RWPE2 (cell line): ENCODE results near the gene WWOX.

Experiments
- ATAC-seq: fragments of 200-7000 bp; cut with Tn5 transposase; 3 replicates; pipeline ENCODE4 v1.9.1; 2021; ENCODE audit warnings: low read depth
- DNase-seq: peaks from one replicate; pipeline ENCODE4 v3.0.0-alpha.2; 2020; ENCODE audit warnings: low spot score
- H3K27ac ChIP-seq: fragments of 450-650 bp; 2 replicates; pipeline ENCODE4 v1.5.1; 2017; ENCODE audit warnings: mild to moderate bottlenecking; ENCODE audit not compliant: poor library complexity, severe bottlenecking
- H3K27me3 ChIP-seq: fragments of 250-450 bp; sonication (Bioruptor Pico); 2 replicates; pipeline ENCODE4 v1.5.1; 2021; ENCODE audit warnings: mild to moderate bottlenecking, moderate library complexity; ENCODE audit not compliant: insufficient read depth, poor library complexity, severe bottlenecking
- H3K36me3 ChIP-seq: fragments of 250-450 bp; sonication (Bioruptor Pico); 2 replicates; pipeline ENCODE4 v1.5.1; 2020; ENCODE audit warnings: low read depth, mild to moderate bottlenecking, moderate library complexity
- H3K4me1 ChIP-seq: fragments of 250-450 bp; sonication (Bioruptor Pico); 2 replicates; pipeline ENCODE4 v1.5.1; 2021; ENCODE audit warnings: mild to moderate bottlenecking, moderate library complexity; ENCODE audit not compliant: insufficient read depth, poor library complexity, severe bottlenecking
- H3K4me3 ChIP-seq: fragments of 250-450 bp; sonication (Bioruptor Pico); 2 replicates; pipeline ENCODE4 v1.5.1; 2021; ENCODE audit warnings: mild to moderate bottlenecking, moderate library complexity; ENCODE audit not compliant: severe bottlenecking
- H3K9me3 ChIP-seq: fragments of 250-450 bp; sonication (Bioruptor Pico); 2 replicates; pipeline ENCODE4 v1.5.1; 2021; ENCODE audit warnings: mild to moderate bottlenecking, moderate library complexity; ENCODE audit not compliant: severe bottlenecking
- TF ChIP-seq, protein P1 (sequence below): fragments of 450-650 bp; IDR thresholded peaks from one replicate; pipeline ENCODE4 v1.5.1; 2017; ENCODE audit warnings: mild to moderate bottlenecking, moderate library complexity; ENCODE audit not compliant: poor library complexity, severe bottlenecking

The WWOX gene

GRCh38 chr16:78946556-78946955, 847.1 kb downstream of the WWOX start:
- no peaks in the 10 kb centered on the region for H3K27me3 ChIP-seq

GRCh38 chr16:78950768-78951167, 851.3 kb downstream of the WWOX start:
- no peak for ATAC-seq
- DNase-seq: no peak
- no peak overlapping the region for H3K4me3 ChIP-seq
- no peaks in the 10 kb centered on the region for H3K4me1 ChIP-seq
- no peaks in the 10 kb centered on the region for H3K27me3 ChIP-seq
- no peaks in the 10 kb centered on the region for H3K36me3 ChIP-seq
- H3K9me3 ChIP-seq: no peaks in the 10 kb centered on the region
- TF ChIP-seq, protein P1, sequence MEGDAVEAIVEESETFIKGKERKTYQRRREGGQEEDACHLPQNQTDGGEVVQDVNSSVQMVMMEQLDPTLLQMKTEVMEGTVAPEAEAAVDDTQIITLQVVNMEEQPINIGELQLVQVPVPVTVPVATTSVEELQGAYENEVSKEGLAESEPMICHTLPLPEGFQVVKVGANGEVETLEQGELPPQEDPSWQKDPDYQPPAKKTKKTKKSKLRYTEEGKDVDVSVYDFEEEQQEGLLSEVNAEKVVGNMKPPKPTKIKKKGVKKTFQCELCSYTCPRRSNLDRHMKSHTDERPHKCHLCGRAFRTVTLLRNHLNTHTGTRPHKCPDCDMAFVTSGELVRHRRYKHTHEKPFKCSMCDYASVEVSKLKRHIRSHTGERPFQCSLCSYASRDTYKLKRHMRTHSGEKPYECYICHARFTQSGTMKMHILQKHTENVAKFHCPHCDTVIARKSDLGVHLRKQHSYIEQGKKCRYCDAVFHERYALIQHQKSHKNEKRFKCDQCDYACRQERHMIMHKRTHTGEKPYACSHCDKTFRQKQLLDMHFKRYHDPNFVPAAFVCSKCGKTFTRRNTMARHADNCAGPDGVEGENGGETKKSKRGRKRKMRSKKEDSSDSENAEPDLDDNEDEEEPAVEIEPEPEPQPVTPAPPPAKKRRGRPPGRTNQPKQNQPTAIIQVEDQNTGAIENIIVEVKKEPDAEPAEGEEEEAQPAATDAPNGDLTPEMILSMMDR: no peak
- no peak overlapping the region for H3K27ac ChIP-seq

More at GRCh38 chr16:78946556-78946955, 847.1 kb downstream of the WWOX start:
- Histone ChIP-seq H3K27ac (no peak overlapping the region), H3K9me3 (no peaks in the 10 kb centered on the region), H3K36me3 (no peaks in the 10 kb centered on the region), H3K4me1 (no peaks in the 10 kb centered on the region), H3K4me3 (no peak overlapping the region)
- ATAC-seq: no peak
- DNase-seq: no peak
- TF ChIP-seq, protein P1: no peak

DNA sequence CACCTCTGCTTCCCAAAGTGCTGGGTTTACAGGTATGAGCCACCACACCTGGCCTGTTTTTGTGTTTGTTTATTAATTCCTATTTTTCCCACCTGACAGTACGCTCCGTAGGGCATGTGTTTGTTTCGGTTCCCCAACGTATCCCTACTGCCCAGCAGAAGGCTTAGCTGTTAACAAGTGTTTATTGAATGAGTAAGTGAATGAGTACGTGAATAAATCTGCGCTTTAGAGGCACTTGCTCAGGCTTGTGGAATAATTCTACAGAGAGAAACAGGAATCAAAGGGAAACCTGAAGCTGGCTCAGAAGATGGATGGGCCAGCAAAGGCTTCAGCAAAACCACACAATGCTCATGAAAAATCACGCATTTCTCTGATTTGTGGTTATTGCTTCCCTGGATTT, 853.2 kb downstream of the WWOX start:
- no peaks in the 10 kb centered on the region for H3K4me1 ChIP-seq
- no peaks in the 10 kb centered on the region for H3K27me3 ChIP-seq
- peak; percentile 55; the same call in 1 of the 3 replicates for ATAC-seq

DNA sequence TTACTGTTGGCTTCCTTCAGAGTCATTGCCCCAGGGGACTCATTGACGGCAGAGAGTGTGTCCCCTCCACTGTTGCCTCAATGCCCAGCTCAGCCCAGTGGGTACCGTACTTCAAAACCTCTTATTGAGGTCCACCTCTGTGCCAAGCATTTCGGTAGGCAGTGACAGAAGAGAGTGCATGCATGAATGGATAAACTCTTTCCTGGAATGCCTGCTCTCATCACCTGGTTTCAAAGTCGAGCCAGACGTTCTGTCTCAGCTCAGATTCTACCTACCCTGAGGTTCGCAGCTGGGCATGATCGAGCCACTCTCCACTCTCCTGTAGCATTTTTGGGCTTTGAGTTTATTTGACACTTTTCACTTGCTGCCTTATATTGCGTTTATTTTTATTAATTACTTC, 854.1 kb downstream of the WWOX start:
- TF ChIP-seq, protein P1: no peak
- H3K4me3 ChIP-seq: no peak overlapping the region

More for the DNA sequence above, 853.2 kb downstream of the WWOX start:
- no peak overlapping the region for H3K4me3 ChIP-seq
- no peak overlapping the region for H3K27ac ChIP-seq
- no peak for DNase-seq
- TF ChIP-seq, protein P1: no peak
- H3K36me3 ChIP-seq: no peaks in the 10 kb centered on the region
- H3K9me3 ChIP-seq: no peaks in the 10 kb centered on the region

GRCh38 chr16:78955206-78955605, 855.8 kb downstream of the WWOX start:
- no peak for ATAC-seq

More for the DNA sequence above, 854.1 kb downstream of the WWOX start:
- H3K4me1 ChIP-seq: no peaks in the 10 kb centered on the region
- ATAC-seq (no peak), DNase-seq (no peak)
- no peak overlapping the region for H3K27ac ChIP-seq
- no peaks in the 10 kb centered on the region for H3K9me3 ChIP-seq
- H3K27me3 ChIP-seq: no peaks in the 10 kb centered on the region
- H3K36me3 ChIP-seq: no peaks in the 10 kb centered on the region

More at GRCh38 chr16:78955206-78955605, 855.8 kb downstream of the WWOX start:
- Histone ChIP-seq H3K9me3 (no peaks in the 10 kb centered on the region), H3K36me3 (no peaks in the 10 kb centered on the region), H3K27ac (no peak overlapping the region), H3K27me3 (no peaks in the 10 kb centered on the region), H3K4me3 (no peak overlapping the region), H3K4me1 (no peaks in the 10 kb centered on the region)
- TF ChIP-seq, protein P1: no peak
- no peak for DNase-seq
